Measurements from ENCODE around the gene SPANXB1. TPM values are rescaled to one million over a fixed set of nuclear protein-coding genes. Genes with fewer than 3 reads are reported as not detected.
"Not testable (repeated sequence)": the region's sequence is repeated elsewhere in the genome, so short reads cannot be mapped to it uniquely, and the experiment has no call there.

SPANXB1 gene
- not detected for total RNA-seq

- peak in 1 of 2 donors; percentile 13 for DNase-seq (ENCODE audit: low spot score in 2 of 2)
- WGBS, 2 donors = 93% methylated on average over 13 of the region's 13 CpGs
- H3K4me3 ChIP-seq (ENCODE audit: low read depth, poor library complexity, severe bottlenecking); intact Hi-C loops (cut with DNase I; ENCODE audit: low total_unique reads): not testable (repeated sequence)
Measured at GRCh38 chrX:141002568-141002967, at the start of gene SPANXB1. Gene SPANXB1 (plus strand): TSS chrX:141002594. CDS start chrX:141002694, 100 bp downstream.

GRCh38 chrX:140967036-140967435 is 35.4 kb upstream of the SPANXB1 start:
- intact Hi-C loops (cut with DNase I; ENCODE audit: low total_unique reads) = no loop called here
- TF ChIP-seq CTCF (IDR thresholded peaks at IDR 0.05) (no peak), POLR2A (IDR thresholded peaks at IDR 0.05) (no peak)
- no peak overlapping the region for H3K4me3 ChIP-seq (ENCODE audit: low read depth, poor library complexity, severe bottlenecking)
- 61 to 67% methylated on average over 3 of the region's 3 CpGs for WGBS, 2 donors
- DNase-seq (ENCODE audit: low spot score in 2 of 2) = no peak

GRCh38 chrX:140971099-140971795 is 31.1 kb upstream of the SPANXB1 start:
- intact Hi-C loops (cut with DNase I; ENCODE audit: low total_unique reads) = no loop called here
- WGBS, 2 donors = 55 to 58% methylated on average over 4 of the region's 4 CpGs
- H3K4me3 ChIP-seq (ENCODE audit: low read depth, poor library complexity, severe bottlenecking) = no peak overlapping the region
- DNase-seq (ENCODE audit: low spot score in 2 of 2) = no peak
- TF ChIP-seq POLR2A (IDR thresholded peaks at IDR 0.05) = no peak
- no peak for TF ChIP-seq CTCF (IDR thresholded peaks at IDR 0.05)

- TF ChIP-seq POLR2A (IDR thresholded peaks at IDR 0.05) (no peak), CTCF (IDR thresholded peaks at IDR 0.05) (no peak)
- WGBS, 2 donors = 75 to 86% methylated on average over 3 of the region's 3 CpGs
- intact Hi-C loops (cut with DNase I; ENCODE audit: low total_unique reads) = no loop called here
- no peak for DNase-seq (ENCODE audit: low spot score in 2 of 2)
- H3K4me3 ChIP-seq (ENCODE audit: low read depth, poor library complexity, severe bottlenecking) = no peak overlapping the region
Measured at GRCh38 chrX:140975472-140975871, 26.9 kb upstream of the SPANXB1 start.

- H3K4me3 ChIP-seq (ENCODE audit: low read depth, poor library complexity, severe bottlenecking) = no peak overlapping the region
- no peak for TF ChIP-seq POLR2A (IDR thresholded peaks at IDR 0.05)
- no peak for TF ChIP-seq CTCF (IDR thresholded peaks at IDR 0.05)
- intact Hi-C loops (cut with DNase I; ENCODE audit: low total_unique reads) = no loop called here
- WGBS, 2 donors = 88 to 97% methylated on average over 3 of the region's 3 CpGs
- no peak for DNase-seq (ENCODE audit: low spot score in 2 of 2)
Measured at GRCh38 chrX:140980271-140980670, 22.1 kb upstream of the SPANXB1 start.

GRCh38 chrX:140983730-140984129 is 18.7 kb upstream of the SPANXB1 start:
- TF ChIP-seq POLR2A (IDR thresholded peaks at IDR 0.05) (no peak), CTCF (IDR thresholded peaks at IDR 0.05) (no peak)
- no peak for DNase-seq (ENCODE audit: low spot score in 2 of 2)
- 73 to 81% methylated on average over 1 of the region's 1 CpG for WGBS, 2 donors

GRCh38 chrX:141005243-141005642 is 2.8 kb downstream of the SPANXB1 start:
- 45 to 71% methylated on average over 2 to 5 of the region's 6 CpGs for WGBS, 2 donors
- DNase-seq (ENCODE audit: low spot score in 2 of 2); H3K4me3 ChIP-seq (ENCODE audit: low read depth, poor library complexity, severe bottlenecking); intact Hi-C loops (cut with DNase I; ENCODE audit: low total_unique reads): not testable (repeated sequence)

More at GRCh38 chrX:140983730-140984129, 18.7 kb upstream of the SPANXB1 start:
- intact Hi-C loops (cut with DNase I; ENCODE audit: low total_unique reads) = no loop called here
- H3K4me3 ChIP-seq (ENCODE audit: low read depth, poor library complexity, severe bottlenecking) = no peak overlapping the region

- intact Hi-C loops (cut with DNase I; ENCODE audit: low total_unique reads); DNase-seq (ENCODE audit: low spot score in 2 of 2); H3K4me3 ChIP-seq (ENCODE audit: low read depth, poor library complexity, severe bottlenecking): not testable (repeated sequence)
- WGBS, 2 donors = 71 to 90% methylated on average over 4 to 5 of the region's 14 CpGs
Measured at GRCh38 chrX:141044246-141044645, 41.9 kb downstream of the SPANXB1 start.

GRCh38 chrX:141049878-141050277 is 47.5 kb downstream of the SPANXB1 start:
- WGBS, 2 donors = 88% methylated on average over 3 of the region's 3 CpGs
- DNase-seq (ENCODE audit: low spot score in 2 of 2); H3K4me3 ChIP-seq (ENCODE audit: low read depth, poor library complexity, severe bottlenecking); intact Hi-C loops (cut with DNase I; ENCODE audit: low total_unique reads): not testable (repeated sequence)

GRCh38 chrX:141052098-141052497 is 49.7 kb downstream of the SPANXB1 start:
- DNase-seq (ENCODE audit: low spot score in 2 of 2); H3K4me3 ChIP-seq (ENCODE audit: low read depth, poor library complexity, severe bottlenecking); intact Hi-C loops (cut with DNase I; ENCODE audit: low total_unique reads): not testable (repeated sequence)
- WGBS, 2 donors = 53 to 60% methylated on average over 5 of the region's 5 CpGs
